T-helper 22 cell (primary cell): ENCODE measurements around the gene HOXD10.

Experiments
- DNase-seq: peaks from one replicate; pipeline ENCODE4 v3.0.0-alpha.2; 2020; ENCODE audit warnings: low read depth

The HOXD10 gene

DNA sequence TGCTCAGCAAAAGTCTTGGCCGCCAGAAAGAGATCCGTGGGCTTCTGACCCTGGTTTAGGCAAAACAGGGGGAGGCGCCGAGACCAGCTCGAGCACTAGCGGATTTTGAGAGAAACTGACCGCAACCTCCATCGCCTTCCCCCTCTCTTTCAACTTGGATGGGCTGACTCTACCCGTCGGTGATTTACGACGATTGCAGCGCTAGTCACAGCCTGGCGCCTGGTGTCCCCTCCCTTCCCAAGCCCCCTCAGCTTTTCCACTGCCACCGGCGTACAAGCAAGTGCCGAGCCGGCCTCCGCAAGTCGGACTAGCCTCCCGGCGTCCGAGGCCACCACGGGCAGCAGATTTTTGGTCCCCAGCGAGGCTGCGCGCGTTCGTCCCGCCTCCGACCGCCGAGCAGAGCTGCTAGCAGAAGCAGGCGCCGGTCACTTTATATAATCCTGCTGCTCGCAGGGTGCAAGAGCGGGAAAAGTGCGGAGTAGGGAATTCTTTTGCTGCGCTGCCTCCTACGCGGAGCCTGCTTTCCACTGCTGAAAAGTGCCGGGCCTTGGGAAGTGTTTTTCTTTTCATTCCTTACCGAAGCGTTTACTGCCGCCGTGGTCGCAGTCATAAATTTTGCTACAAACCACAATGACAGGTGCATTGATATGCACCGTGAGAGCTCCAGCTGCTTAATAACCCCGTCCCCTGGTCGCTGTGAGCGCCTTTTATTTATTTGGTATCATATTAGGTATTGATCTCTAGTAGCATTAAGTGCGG, 48.2 kb downstream of the HOXD10 start:
- no peak for DNase-seq

DNA sequence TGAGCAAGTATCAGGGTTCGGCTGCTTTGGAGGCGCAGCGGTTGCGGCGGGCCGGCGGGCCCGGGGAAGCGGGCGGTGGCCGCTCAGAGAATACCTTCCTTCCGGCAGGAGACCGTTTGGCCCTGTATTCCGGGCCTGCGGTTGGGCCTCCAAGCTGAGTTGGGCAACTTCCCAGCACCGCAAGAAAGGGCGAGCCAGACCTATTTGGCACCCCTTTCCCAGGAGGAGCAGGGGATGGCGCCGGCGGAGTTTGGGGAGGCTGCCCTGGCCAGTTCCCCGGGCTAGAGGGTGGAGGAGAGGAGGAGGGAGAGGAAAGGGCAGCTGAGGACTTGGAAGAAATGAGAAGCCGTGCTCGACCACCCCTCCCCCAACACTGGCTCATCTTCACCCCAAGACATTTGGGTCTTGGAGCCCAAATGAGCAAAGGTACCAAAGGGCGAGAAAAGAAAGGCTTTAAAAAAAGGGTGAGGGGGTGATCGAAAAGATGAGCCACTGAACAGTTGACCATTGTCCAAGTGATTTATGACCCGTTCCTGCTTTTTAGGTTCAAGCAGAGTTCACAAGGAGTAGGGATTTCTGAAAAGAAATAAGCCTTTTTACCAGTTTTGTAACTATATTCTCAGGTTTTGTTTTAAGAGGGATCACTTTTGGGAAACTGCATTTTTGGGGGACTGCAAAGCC, 48.9 kb downstream of the HOXD10 start:
- DNase-seq, result no peak

- DNase-seq, result no peak
These were observed 49.7 kb downstream of the HOXD10 start for GRCh38 chr2:176166272-176166671.

- DNase-seq, result no peak
These were observed 50.8 kb downstream of the HOXD10 start for GRCh38 chr2:176167398-176167797.

- no peak for DNase-seq
These were observed 52.6 kb downstream of the HOXD10 start for GRCh38 chr2:176169181-176169580.
